T-helper 22 cell (primary cell): ENCODE results near the gene ZNF569.
A peak's percentile ranks its signal among the peaks of the same experiment; 100 is the strongest.
"Not testable (repeated sequence)": the region's sequence is repeated elsewhere in the genome, so short reads cannot be mapped to it uniquely, and the experiment has no call there.

Experiments
- DNase-seq: peaks from one replicate; pipeline ENCODE4 v3.0.0-alpha.2; 2020; ENCODE audit warnings: low read depth

Gene ZNF569

GRCh38 chr19:37401078-37401477, 66.2 kb downstream of the ZNF569 start:
- no peak for DNase-seq

DNA sequence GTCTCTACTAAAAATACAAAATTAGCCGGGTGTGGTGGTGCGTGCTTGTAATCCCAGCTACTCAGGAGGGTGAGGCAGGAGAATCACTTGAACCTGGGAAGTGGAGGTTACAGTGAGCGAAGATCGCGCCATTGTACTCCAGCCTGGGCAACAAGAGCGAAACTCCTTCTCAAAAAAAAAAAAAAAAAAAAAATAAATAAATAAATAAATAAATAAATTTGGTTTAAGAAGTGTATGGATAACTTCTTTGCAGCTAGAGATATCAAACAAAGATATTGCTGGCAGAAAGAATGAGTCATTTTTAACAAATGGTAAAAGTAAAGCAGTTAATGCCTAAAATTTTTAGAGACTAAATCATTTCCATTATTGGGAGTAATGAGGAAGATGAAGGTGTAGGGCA, 75.8 kb downstream of the ZNF569 start:
- not testable (repeated sequence) for DNase-seq

- DNase-seq, result no peak
These were observed 78.0 kb downstream of the ZNF569 start for GRCh38 chr19:37389234-37389633.

GRCh38 chr19:37370880-37371661, 96.2 kb downstream of the ZNF569 start, which contains the start of gene ZNF527:
Gene ZNF527, plus strand, starts transcription at chr19:37371099. Its CDS starts 3,100 bp downstream, at chr19:37374199.
- DNase-seq, result peak; percentile 94

- DNase-seq, result not testable (repeated sequence)
These were observed 96.8 kb downstream of the ZNF569 start for GRCh38 chr19:37370386-37370879.

DNA sequence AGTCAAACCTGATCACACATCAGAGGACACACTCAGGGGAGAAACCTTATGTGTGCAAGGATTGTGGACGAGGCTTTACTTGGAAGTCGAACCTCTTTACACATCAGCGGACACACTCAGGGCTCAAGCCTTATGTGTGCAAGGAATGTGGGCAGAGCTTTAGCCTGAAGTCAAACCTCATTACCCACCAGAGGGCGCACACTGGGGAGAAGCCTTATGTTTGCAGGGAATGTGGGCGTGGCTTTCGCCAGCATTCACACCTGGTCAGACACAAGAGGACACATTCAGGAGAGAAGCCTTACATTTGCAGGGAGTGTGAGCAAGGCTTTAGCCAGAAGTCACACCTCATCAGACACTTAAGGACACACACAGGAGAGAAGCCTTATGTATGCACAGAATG, 104.5 kb downstream of the ZNF569 start:
- no peak for DNase-seq

GRCh38 chr19:37361994-37362393, 105.2 kb downstream of the ZNF569 start:
- DNase-seq, result no peak
